ENCODE measurements around the gene INO80D.

- TF ChIP-seq CTCF (IDR thresholded peaks at IDR 0.05; ENCODE audit: control extremely low read depth in 1 of 3, insufficient read depth in 1 of 3, low read depth in 1 of 3, low read length in 3 of 3) = no peak
- no peak for TF ChIP-seq POLR2A (IDR thresholded peaks at IDR 0.05; ENCODE audit: control extremely low read depth in 1 of 2, low read depth in 2 of 2, low read length in 2 of 2)
- TF ChIP-seq POLR2AphosphoS5 (IDR thresholded peaks at IDR 0.05; ENCODE audit: low read depth, low read length) = no peak
- TF ChIP-seq E2F6 (IDR thresholded peaks at IDR 0.05) = no peak
- no peak for TF ChIP-seq SUZ12 (IDR thresholded peaks at IDR 0.05; ENCODE audit: low read length)
- no peak for TF ChIP-seq RXRA (IDR thresholded peaks at IDR 0.05; ENCODE audit: insufficient read depth, low read depth, low read length)
- TF ChIP-seq HDAC6 (IDR thresholded peaks at IDR 0.05; ENCODE audit: low read depth, low read length) = no peak
- TF ChIP-seq CHD2 (IDR thresholded peaks at IDR 0.05; ENCODE audit: low read length) = no peak
- no peak for TF ChIP-seq EZH2 (IDR thresholded peaks at IDR 0.05; ENCODE audit: low read depth, low read length, severe bottlenecking)
Measured at GRCh38 chr2:205982776-205983327, 103.1 kb downstream of the INO80D start.

All from H1 (cell line).